GM18858 (cell line): ENCODE data around the gene REXO2.

ENCODE experiments used
- ATAC-seq: cut with Tn5 transposase; IDR thresholded peaks from one replicate; pipeline ENCODE4 v1.9.1; 2021; ENCODE audit not compliant: unreplicated experiment

Gene REXO2

DNA sequence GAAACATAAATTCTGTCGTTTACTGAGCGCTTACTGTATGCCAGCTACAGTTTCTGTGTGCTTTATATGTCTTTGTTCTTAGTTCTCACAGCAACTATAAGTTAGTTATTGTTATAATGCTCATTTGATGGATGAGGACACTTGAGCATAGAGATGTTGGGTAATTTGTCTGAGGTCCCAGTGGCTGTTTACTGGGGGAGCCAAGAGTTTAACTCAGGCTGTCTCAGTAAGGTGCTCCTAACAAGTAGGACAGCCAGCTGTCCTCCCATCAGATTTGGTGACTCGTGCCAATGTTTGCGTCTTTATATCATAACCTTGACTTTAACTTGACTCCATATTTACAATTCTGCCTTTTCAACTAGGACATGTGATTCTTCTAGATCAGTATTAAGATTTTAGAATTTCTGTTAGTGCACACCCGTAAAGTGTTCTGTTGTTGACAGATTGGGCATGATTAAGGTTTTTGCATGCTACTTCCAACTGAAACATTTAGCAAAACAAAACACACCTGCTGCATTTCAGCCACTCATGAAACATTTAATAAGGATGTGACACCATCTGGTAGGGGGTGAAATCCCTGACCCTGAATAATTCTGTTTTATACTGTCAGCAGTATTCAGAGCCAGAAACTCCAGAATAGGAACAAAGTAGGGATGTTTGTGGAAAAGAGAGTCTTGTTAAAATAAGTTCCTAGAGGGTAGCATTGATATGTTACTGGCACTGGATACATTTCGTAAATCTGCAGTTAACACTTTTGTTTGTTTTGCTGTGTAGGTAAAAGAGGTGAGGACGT lies 1.9 kb downstream of the REXO2 start:
- no peak for ATAC-seq

DNA sequence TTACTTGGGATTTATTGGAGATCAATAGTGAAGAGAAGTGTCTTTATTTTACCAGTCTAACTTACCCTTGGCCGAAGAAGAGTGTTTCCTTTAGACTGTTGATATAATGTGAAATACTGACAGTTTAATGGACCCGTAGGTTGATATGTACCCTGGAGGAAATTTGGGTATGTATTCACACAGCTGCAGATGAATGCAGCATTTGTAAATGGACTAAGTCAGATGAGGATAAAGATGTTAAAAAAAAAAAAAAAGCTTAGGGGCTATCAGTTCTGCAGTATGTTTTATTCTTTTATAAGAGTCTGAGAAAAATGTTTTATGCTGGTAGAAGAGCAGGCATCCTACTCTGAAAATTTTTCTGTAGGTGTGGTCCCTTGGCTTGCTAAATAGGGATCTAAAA lies 2.7 kb downstream of the REXO2 start:
- no peak for ATAC-seq

DNA sequence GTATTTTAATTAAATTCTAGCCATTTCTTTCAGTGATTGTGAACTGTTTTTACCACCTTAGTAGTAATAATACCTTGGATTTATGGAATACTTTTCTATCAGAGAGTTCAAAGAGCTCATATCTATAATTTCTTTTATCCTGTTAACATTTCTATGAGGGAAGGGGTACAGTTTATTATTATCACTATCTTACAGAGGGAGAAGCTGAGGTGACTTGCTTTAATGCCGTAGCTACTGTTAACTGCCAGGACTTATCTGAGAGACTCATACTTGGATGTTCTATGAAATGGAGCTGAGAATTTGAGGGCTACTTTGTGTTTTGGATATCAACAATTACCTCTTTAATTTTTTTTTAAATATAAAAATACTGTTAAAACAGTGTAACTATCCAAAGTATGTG lies 3.3 kb downstream of the REXO2 start:
- ATAC-seq: no peak

DNA sequence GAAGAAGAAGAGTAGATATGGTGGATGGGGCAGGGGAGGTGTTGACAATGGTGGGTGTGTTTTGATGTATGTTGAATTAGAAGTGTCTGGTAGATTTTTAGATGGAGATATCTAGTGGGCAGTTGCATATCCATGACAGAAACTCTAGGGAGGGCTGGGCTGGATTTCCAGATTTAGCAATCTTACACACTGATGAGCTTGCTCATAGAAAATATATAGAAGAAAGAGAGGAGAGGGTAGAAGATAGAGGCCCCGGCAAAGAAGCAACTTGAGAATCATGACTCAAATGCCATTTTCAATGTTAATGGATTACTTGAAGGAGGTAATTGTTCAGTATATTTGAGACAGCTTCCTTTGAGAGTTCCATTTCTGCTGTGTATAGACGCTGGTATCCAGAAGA lies 8.2 kb downstream of the REXO2 start:
- ATAC-seq: no peak

DNA sequence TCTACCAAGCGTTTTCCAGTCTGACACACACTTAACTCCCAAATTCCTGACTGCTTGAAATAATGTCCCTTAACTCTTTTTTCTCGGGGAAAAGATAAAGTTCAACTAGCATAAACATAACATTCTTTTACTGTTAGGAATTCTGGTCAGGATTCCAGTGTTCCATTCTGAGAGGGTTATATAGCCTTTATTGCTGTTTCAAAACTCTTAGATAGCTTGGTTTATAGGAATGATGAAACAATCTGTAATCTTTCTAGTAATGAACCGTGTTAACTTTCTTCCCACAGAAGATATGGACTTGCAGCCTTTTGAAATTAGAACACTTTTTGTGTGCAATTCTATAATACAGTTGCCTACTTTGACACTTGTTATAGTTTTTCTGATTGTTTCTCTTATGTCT lies 8.6 kb downstream of the REXO2 start:
- no peak for ATAC-seq

DNA sequence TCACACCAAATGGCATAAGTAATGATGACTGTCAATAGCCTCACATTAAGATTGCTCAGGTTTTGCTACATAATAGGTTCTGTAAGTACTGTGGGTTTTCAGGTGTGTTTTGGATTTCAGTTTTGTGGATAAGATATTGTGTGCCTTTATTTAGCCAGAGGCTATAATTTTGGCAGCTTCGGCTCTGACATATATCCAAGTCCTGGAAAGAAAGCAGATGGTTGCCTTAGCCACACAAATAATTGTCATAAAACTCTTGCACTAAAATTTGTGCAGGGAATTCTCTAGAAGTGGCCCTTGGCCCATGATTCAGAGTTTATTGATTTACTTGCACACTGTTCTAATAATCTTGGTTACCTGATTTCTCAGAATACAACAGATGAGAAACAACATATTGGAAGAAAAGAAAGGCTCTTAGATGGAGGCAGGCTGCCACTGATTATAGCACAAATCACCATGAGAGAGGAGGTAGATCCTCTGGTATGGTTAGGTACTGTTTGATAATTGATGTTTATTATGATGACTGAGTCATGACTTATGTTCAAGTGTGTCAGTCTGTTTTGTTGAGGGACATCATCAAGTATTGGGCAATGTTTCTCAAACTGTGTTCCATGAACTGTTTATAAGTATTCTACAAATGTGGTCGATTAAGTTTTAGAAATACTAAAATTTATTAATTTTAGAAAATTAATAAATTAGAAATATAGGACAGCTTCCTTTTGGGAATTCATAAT lies 9.6 kb downstream of the REXO2 start:
- no peak for ATAC-seq

DNA sequence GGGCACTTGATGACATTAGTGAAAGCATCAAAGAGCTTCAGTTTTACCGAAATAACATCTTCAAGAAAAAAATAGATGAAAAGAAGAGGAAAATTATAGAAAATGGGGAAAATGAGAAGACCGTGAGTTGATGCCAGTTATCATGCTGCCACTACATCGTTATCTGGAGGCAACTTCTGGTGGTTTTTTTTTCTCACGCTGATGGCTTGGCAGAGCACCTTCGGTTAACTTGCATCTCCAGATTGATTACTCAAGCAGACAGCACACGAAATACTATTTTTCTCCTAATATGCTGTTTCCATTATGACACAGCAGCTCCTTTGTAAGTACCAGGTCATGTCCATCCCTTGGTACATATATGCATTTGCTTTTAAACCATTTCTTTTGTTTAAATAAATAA lies 10.6 kb downstream of the REXO2 start:
- ATAC-seq: no peak

DNA sequence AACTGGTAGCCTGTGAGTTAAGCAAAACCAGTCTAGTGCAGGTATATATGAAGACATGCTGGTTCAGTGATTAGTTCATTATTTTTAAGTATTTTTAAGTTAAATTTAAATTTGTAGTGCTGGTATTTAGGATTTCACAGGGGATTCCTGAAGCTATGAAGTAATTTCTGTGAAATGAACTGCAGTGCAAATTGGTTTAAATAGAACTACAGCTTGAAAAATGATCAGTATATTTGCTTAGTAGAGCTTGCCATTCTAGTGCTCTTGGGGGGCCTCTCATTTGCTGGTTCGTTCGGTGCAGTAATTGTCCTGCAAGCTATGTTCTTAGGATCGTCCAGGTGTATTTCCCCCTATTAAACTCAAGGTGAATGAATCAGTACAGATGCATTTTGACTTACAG lies 13.1 kb downstream of the REXO2 start:
- no peak for ATAC-seq

DNA sequence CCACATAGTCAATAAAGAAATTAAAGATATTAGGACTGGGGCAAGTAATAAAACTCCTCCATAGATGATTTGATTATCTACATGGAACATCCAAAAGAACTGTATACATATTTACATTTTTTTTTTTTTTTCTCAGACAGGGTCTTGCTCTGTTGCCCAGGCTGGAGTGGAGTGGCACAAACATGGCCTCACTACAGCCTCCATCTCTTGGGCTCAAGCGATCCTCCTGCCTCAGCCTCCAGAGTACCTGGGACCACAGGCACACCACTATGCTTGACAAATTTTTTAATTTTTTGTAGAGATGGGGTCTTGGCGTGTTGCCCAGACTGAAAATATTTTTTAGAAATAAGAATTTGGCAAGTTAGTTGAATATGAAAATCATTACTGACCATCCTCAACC lies 24.7 kb downstream of the REXO2 start:
- ATAC-seq: no peak

DNA sequence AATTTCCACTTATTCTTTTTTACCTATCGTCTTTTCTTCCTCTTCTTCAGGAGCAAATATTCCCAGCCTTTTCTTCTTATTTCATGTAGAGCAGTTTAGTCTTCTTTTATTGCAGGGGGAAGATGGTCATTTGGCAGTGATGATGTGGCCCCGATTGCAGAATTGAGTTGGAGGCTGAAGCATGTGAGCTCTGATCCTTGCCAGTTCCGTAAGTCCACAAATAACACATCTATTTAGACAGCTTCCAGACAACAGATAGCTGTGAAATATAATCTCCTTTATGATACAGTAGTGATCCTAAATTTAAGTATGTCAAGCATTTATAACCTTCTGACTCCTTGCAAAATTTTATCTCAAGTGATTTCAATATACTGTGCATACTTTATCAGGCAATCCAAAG lies 27.5 kb downstream of the REXO2 start:
- no peak for ATAC-seq

DNA sequence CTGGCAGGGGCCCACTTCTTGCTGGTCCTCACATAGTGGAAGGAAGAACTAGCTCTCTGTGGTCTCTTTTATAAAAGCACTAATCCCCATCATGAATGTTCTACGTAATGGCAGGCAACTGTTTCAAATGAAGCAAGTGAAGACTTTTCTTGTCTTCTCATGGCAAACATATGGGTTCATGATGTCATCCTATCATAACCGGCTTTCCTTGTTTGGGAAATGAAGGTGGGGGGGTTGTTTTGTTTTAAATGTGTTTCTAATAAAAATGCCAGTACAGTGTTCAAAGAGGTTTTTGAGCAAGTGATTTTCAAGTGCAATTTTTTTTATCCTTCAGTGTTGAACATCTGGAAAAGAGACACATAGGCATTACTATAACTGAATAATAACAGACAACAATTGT lies 33.4 kb downstream of the REXO2 start:
- ATAC-seq: no peak

DNA sequence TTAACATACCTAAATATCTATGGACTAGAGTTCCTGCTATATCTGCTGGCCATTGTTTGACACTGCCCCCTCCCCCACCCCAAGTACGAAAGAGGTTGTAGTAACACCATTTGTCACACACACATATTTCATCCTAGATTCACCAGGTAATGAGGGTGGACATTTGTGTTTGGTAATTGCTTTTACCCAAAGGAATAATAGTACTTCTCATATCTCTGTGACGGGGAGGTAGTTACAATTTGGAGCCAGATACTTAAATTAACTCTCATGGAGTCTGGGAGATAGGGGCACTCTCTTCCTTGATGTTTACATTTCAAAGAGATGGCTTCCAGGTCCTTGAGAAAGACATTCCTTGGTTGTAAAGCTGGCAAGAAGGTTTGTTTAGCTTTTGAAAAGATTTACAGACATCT lies 38.7 kb downstream of the REXO2 start:
- no peak for ATAC-seq

DNA sequence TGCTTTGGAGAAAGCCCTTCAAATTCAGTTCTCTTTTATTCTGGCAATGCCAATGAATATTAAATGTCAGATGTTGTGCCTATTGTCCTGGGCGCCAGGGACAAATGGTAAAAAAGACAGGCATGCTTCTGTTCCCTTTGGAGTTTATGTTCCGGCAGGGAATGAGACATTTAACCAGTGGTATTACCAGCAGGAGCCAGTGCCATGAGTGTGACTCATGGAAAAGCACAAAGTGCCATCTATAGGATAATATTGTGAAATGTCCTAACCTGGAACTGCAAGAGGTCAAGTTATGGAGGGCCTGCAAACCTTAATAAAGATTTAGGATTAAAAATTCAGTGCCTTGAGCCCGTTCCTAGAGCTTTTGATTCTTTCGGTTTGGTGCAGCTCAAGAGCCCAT lies 39.5 kb downstream of the REXO2 start:
- no peak for ATAC-seq

DNA sequence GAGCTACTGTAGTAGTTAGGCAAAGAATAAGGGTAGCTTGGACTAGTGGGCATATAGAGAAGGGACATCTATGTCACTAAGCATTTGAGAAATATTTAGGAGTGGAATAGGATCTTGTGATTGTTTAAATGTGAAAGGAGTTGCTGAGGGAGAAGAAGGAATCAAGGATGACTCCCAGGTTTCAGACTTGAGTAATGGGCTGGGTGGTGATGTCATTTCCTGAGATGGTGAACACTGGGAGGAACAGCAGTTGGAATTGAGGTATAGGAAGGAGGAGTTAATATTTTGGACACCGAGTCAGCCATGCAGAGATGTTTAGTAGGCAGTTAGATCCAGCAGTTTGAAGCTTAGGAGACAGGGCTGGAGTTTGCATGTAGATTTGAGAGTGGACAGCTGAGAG lies 40.1 kb downstream of the REXO2 start:
- no peak for ATAC-seq

DNA sequence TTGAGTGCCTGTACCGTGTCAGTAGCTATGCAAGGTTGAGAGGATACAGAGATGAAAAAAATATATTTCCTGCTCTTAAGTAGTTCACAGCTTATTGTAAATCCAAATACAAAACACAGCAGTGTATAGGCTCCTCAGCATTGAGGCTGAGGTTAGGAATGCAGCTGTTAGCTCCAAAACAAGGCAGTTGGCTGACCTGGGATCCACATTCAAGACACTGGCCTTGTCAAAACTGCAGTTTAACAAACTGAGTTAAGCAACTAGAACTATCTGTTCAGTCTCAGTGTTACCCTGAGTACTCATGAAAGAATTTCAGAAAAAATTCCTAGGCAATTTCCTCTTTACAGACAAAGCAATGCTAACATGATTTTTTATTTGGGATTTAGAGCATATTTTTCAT lies 42.8 kb downstream of the REXO2 start:
- ATAC-seq: no peak

DNA sequence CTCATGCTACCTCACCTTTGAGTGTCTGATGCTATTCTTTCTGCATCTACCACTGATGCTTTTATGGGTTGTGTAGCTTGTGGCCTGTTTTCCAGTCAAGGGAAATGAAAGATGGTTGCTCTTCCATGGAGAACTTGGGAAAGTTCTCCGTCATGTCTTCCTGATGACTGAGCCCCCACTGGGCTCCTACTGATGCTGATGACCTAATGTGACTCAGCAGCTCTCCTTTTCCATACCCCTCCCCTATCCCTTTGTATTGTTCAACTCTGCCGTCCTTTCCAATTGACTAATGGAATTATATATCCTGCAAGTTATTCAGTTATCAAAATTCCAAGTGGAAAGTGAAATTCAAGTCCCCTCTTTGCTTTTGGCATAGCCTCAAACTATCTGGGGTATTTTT lies 44.7 kb downstream of the REXO2 start:
- ATAC-seq: no peak

DNA sequence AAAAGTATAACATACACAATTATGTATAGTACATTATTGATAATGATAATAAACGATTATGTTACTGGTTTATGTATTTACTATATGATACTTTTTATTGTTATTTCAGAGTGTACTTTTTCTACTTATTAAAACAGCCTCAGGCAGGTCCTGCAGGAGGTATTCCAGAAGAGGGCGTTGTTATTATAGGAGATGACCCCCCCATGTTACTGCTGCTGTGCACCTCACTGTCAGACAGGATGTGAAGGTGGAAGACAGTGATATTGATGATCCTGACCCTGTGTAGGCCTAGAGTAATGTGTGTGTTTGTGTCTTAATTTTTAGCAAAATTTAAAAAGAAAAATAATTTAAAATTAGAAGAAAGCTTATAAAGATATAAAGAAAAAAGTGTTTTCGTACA lies 57.6 kb downstream of the REXO2 start:
- no peak for ATAC-seq

DNA sequence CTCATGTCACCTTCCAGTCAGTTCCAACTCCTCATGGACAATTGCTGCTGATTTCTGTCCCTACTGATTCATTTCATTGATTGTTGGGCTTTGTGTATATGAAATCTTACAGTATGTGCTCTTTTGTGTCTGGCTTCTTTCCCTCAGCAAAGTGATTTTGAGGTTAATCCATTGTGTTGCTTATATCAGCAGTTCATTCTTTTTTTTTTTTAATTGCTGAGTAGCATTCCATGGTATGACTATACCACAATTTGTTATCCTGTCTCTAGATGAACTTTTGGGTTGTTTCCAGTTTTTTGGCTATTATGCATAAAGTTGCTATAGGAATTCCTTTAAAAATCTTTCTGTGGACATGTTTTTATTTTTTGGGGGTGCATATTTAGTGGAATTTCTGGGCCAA lies 60.5 kb downstream of the REXO2 start:
- ATAC-seq: no peak
